Activated CD4-positive, alpha-beta T cell treated with anti-CD3 and anti-CD28 coated beads, Interleukin-2, amount 10 ng/mL, durations not matched to agents 7 days and 5 days (primary cell): ENCODE results near the gene ADSS2. TPM values are rescaled to one million over a fixed set of nuclear protein-coding genes. Genes with fewer than 3 reads are reported as not detected.

Source experiments
- CTCF ChIA-PET: fragments of 350-600 bp; sonication (Branson Sonifier 250); formaldehyde crosslinking; loops from one replicate; lab custom pipeline; 2021; ENCODE audit warnings: antibody characterized with exemption; lab: Charles Lee
- POLR2A ChIA-PET: fragments of 350-600 bp; sonication (Branson Sonifier 250); formaldehyde crosslinking; loops from one replicate; lab custom pipeline; 2021; ENCODE audit warnings: antibody characterized with exemption; lab: Charles Lee
- DNase-seq: peaks from one replicate; pipeline ENCODE4 v3.0.0-alpha.2; 2020
- H3K27ac Mint-ChIP-seq: one replicate; pipeline ENCODE4 v1.8.0; 2021; ENCODE audit warnings: mild to moderate bottlenecking, moderate library complexity, mixed read lengths
- H3K27me3 Mint-ChIP-seq: one replicate; pipeline ENCODE4 v1.8.0; 2021; ENCODE audit warnings: mixed read lengths
- H3K36me3 Mint-ChIP-seq: one replicate; pipeline ENCODE4 v1.8.0; 2021; ENCODE audit warnings: low read depth, mixed read lengths
- H3K4me1 Mint-ChIP-seq: one replicate; pipeline ENCODE4 v1.8.0; 2021; ENCODE audit warnings: mixed read lengths
- H3K4me3 Mint-ChIP-seq: one replicate; pipeline ENCODE4 v1.8.0; 2021; ENCODE audit warnings: mild to moderate bottlenecking, moderate library complexity, mixed read lengths
- H3K9me3 Mint-ChIP-seq: one replicate; pipeline ENCODE4 v1.8.0; 2021; ENCODE audit warnings: mixed read lengths
- total RNA-seq, 2 experiments: library from RNA; stranded (reverse); gene quantifications; one replicate each; pipeline ENCODE4 v1.2.3, GENCODE V29; 2021

ADSS2 gene
- total RNA-seq, 2 experiments from 2014 or later, result 51.7 to 54.0 TPM

GRCh38 chr1:244437086-244437468 is 14.6 kb downstream of the ADSS2 start:
- no peaks in the 10 kb centered on the region for H3K27me3 Mint-ChIP-seq
- DNase-seq, result no peak
- no peaks in the 10 kb centered on the region for H3K9me3 Mint-ChIP-seq
- H3K27ac Mint-ChIP-seq, result no peak overlapping the region
- H3K4me1 Mint-ChIP-seq, result peaks cover 25% of the 10 kb centered on the region
- peaks cover 27% of the 10 kb centered on the region for H3K36me3 Mint-ChIP-seq
- CTCF ChIA-PET, result no interaction called here
- POLR2A ChIA-PET, result no interaction called here
- no peak overlapping the region for H3K4me3 Mint-ChIP-seq

- ChIA-PET CTCF (interaction anchor here (1.2 to 1.4 kb wide), 2 partner anchors 14 to 23 kb away, joined by 3 to 4 read pairs; no protein-coding TSS in a partner anchor), POLR2A (no interaction called here)
- no peaks in the 10 kb centered on the region for H3K9me3 Mint-ChIP-seq
- DNase-seq, result no peak
- H3K27ac Mint-ChIP-seq, result no peak overlapping the region
- no peaks in the 10 kb centered on the region for H3K27me3 Mint-ChIP-seq
- peaks cover 25% of the 10 kb centered on the region for H3K4me1 Mint-ChIP-seq
- H3K36me3 Mint-ChIP-seq, result peaks cover 30% of the 10 kb centered on the region
- no peak overlapping the region for H3K4me3 Mint-ChIP-seq
Observed at GRCh38 chr1:244436336-244437085, 15.2 kb downstream of the ADSS2 start.

- DNase-seq, result no peak
- Mint-ChIP-seq H3K27me3 (no peaks in the 10 kb centered on the region), H3K27ac (peak overlapping the region; percentile 65), H3K36me3 (peaks cover 30% of the 10 kb centered on the region), H3K9me3 (no peaks in the 10 kb centered on the region), H3K4me3 (no peak overlapping the region), H3K4me1 (peaks cover 25% of the 10 kb centered on the region)
- CTCF ChIA-PET, result interaction anchor here (1.2 to 1.4 kb wide), 2 partner anchors 13 to 22 kb away, joined by 3 to 4 read pairs; no protein-coding TSS in a partner anchor
- POLR2A ChIA-PET, result no interaction called here
Observed at GRCh38 chr1:244435562-244436205, 16.0 kb downstream of the ADSS2 start.

GRCh38 chr1:244431166-244431565 is 20.5 kb downstream of the ADSS2 start:
- CTCF ChIA-PET, result interaction anchor here (1.1 to 1.5 kb wide), 2 partner anchors 10 to 19 kb away, joined by 3 to 5 read pairs; no protein-coding TSS in a partner anchor
- peaks cover 31% of the 10 kb centered on the region for H3K36me3 Mint-ChIP-seq
- POLR2A ChIA-PET, result no interaction called here
- no peaks in the 10 kb centered on the region for H3K27me3 Mint-ChIP-seq
- H3K27ac Mint-ChIP-seq, result no peak overlapping the region
- H3K4me3 Mint-ChIP-seq, result no peak overlapping the region
- H3K9me3 Mint-ChIP-seq, result no peaks in the 10 kb centered on the region
- DNase-seq, result no peak
- peaks cover 13% of the 10 kb centered on the region for H3K4me1 Mint-ChIP-seq

GRCh38 chr1:244429818-244430217 is 21.9 kb downstream of the ADSS2 start:
- CTCF ChIA-PET, result no interaction called here
- Mint-ChIP-seq H3K4me3 (no peak overlapping the region), H3K27me3 (no peaks in the 10 kb centered on the region), H3K4me1 (peaks cover 7% of the 10 kb centered on the region), H3K27ac (no peak overlapping the region), H3K9me3 (no peaks in the 10 kb centered on the region), H3K36me3 (peaks cover 34% of the 10 kb centered on the region)
- POLR2A ChIA-PET, result no interaction called here
- DNase-seq, result no peak

GRCh38 chr1:244427647-244428046 is 24.1 kb downstream of the ADSS2 start:
- ChIA-PET CTCF (interaction anchor here (1.0 to 2.2 kb wide), 2 partner anchors 14 to 22 kb away, joined by 3 to 8 read pairs; no protein-coding TSS in a partner anchor), POLR2A (no interaction called here)
- H3K9me3 Mint-ChIP-seq, result no peaks in the 10 kb centered on the region

GRCh38 chr1:244424649-244425334 is 26.9 kb downstream of the ADSS2 start:
- H3K4me1 Mint-ChIP-seq, result peaks cover 7% of the 10 kb centered on the region
- ChIA-PET CTCF (no interaction called here), POLR2A (no interaction called here)
- H3K9me3 Mint-ChIP-seq, result no peaks in the 10 kb centered on the region
- DNase-seq, result no peak
- H3K27ac Mint-ChIP-seq, result no peak overlapping the region
- no peak overlapping the region for H3K4me3 Mint-ChIP-seq
- H3K36me3 Mint-ChIP-seq, result peaks cover 42% of the 10 kb centered on the region
- no peaks in the 10 kb centered on the region for H3K27me3 Mint-ChIP-seq

More at GRCh38 chr1:244427647-244428046, 24.1 kb downstream of the ADSS2 start:
- Mint-ChIP-seq H3K4me1 (peaks cover 7% of the 10 kb centered on the region), H3K27me3 (no peaks in the 10 kb centered on the region), H3K36me3 (peaks cover 43% of the 10 kb centered on the region), H3K4me3 (no peak overlapping the region), H3K27ac (no peak overlapping the region)
- no peak for DNase-seq

GRCh38 chr1:244422174-244422573 is 29.5 kb downstream of the ADSS2 start:
- H3K36me3 Mint-ChIP-seq, result peaks cover 52% of the 10 kb centered on the region
- H3K9me3 Mint-ChIP-seq, result no peaks in the 10 kb centered on the region
- POLR2A ChIA-PET, result no interaction called here
- CTCF ChIA-PET, result interaction anchor here (1.0 to 1.3 kb wide), 3 partner anchors 9 to 13 kb away, joined by 3 read pairs; no protein-coding TSS in a partner anchor
- H3K4me1 Mint-ChIP-seq, result peaks cover 3% of the 10 kb centered on the region
- no peak for DNase-seq
- H3K27ac Mint-ChIP-seq, result no peak overlapping the region
- no peaks in the 10 kb centered on the region for H3K27me3 Mint-ChIP-seq
- no peak overlapping the region for H3K4me3 Mint-ChIP-seq

- no peak for DNase-seq
- Mint-ChIP-seq H3K27ac (no peak overlapping the region), H3K4me3 (no peak overlapping the region), H3K4me1 (peaks cover under 1% of the 10 kb centered on the region), H3K36me3 (peaks cover 60% of the 10 kb centered on the region), H3K9me3 (no peaks in the 10 kb centered on the region), H3K27me3 (no peaks in the 10 kb centered on the region)
- CTCF ChIA-PET, result interaction anchor here (0.6 to 1.2 kb wide), 2 partner anchors 8 to 27 kb away, joined by 3 to 4 read pairs; no protein-coding TSS in a partner anchor
- POLR2A ChIA-PET, result no interaction called here
Observed at GRCh38 chr1:244419024-244419423, 32.7 kb downstream of the ADSS2 start.

GRCh38 chr1:244414543-244414942 is 37.2 kb downstream of the ADSS2 start:
- H3K4me3 Mint-ChIP-seq, result no peak overlapping the region
- ChIA-PET POLR2A (no interaction called here), CTCF (interaction anchor here (0.6 to 1.7 kb wide), 3 partner anchors 13 to 1372 kb away, joined by 4 to 8 read pairs (median 5); no protein-coding TSS in a partner anchor)
- H3K9me3 Mint-ChIP-seq, result no peaks in the 10 kb centered on the region
- H3K4me1 Mint-ChIP-seq, result peaks cover 6% of the 10 kb centered on the region
- peaks cover 81% of the 10 kb centered on the region for H3K36me3 Mint-ChIP-seq
- H3K27ac Mint-ChIP-seq, result no peak overlapping the region
- H3K27me3 Mint-ChIP-seq, result no peaks in the 10 kb centered on the region
- DNase-seq, result no peak

GRCh38 chr1:244413736-244414135 is 38.0 kb downstream of the ADSS2 start:
- no peaks in the 10 kb centered on the region for H3K27me3 Mint-ChIP-seq
- DNase-seq, result no peak
- no peaks in the 10 kb centered on the region for H3K9me3 Mint-ChIP-seq
- H3K4me3 Mint-ChIP-seq, result no peak overlapping the region
- H3K36me3 Mint-ChIP-seq, result peaks cover 82% of the 10 kb centered on the region
- no peak overlapping the region for H3K27ac Mint-ChIP-seq
- ChIA-PET CTCF (interaction anchor here (1.1 to 1.7 kb wide), 4 partner anchors 8 to 60 kb away, joined by 3 to 8 read pairs (median 4); no protein-coding TSS in a partner anchor), POLR2A (no interaction called here)
- peaks cover 6% of the 10 kb centered on the region for H3K4me1 Mint-ChIP-seq

- DNase-seq, result no peak
- H3K4me1 Mint-ChIP-seq, result peaks cover 6% of the 10 kb centered on the region
- H3K9me3 Mint-ChIP-seq, result no peaks in the 10 kb centered on the region
- no peak overlapping the region for H3K4me3 Mint-ChIP-seq
- H3K27ac Mint-ChIP-seq, result no peak overlapping the region
- H3K27me3 Mint-ChIP-seq, result no peaks in the 10 kb centered on the region
- CTCF ChIA-PET, result interaction anchor here (0.9 to 1.5 kb wide), 3 partner anchors 14 to 48 kb away, joined by 3 to 5 read pairs (median 5); no protein-coding TSS in a partner anchor
- peaks cover 84% of the 10 kb centered on the region for H3K36me3 Mint-ChIP-seq
- POLR2A ChIA-PET, result interaction anchor here (0.6 kb wide), 1 partner anchor 589 kb away, joined by 3 read pairs; no protein-coding TSS in a partner anchor
Observed at GRCh38 chr1:244412176-244412575, 39.5 kb downstream of the ADSS2 start.
